Neural cell (in vitro differentiated cells): ENCODE measurements around the gene CYP27B1.

Source experiments
- CTCF ChIP-seq: fragments of 450-650 bp; IDR thresholded peaks from 2 replicates; pipeline ENCODE4 v1.5.1; 2014; ENCODE audit warnings: antibody characterized with exemption, mild to moderate bottlenecking, moderate library complexity; ENCODE audit not compliant: poor library complexity, severe bottlenecking
- POLR2AphosphoS5 ChIP-seq: IDR thresholded peaks from 2 replicates; pipeline ENCODE4 v1.6.1; 2012

DNA sequence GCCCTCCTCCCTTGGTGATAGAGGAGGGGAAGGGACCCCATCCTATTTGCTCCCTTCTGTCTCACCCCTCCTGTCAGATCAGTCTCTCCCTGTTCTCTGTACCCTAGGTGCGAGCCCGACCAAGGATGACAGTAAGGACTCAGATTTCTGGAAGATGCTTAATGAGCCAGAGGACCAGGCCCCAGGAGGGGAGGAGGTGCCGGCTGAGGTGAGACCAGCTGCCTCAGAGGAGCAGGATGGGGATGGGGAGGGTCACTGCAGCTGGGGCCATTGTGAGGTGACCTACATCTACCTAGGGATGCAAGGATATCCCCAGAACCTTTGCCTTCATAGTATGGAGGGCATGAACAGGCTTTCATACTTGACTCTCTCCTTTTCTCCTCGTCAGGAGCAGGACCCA lies 50.6 kb downstream of the CYP27B1 start:
- TF ChIP-seq POLR2AphosphoS5 (no peak), CTCF (no peak)
